Esophagus (tissue), 2 donors: ENCODE measurements around the gene CEMP1. TPM values are rescaled to one million over a fixed set of nuclear protein-coding genes. Genes with fewer than 3 reads are reported as not detected.
A peak's percentile ranks its signal among the peaks of the same experiment; 100 is the strongest.

Experiments used
- H3K27ac ChIP-seq, 2 donors: one replicate each; pipeline ENCODE4 v1.5.1; 2013; ENCODE audit warnings: low read depth in 2 of 2, mild to moderate bottlenecking in 2 of 2, inconsistent platforms in 1 of 2, low read length in 1 of 2, moderate library complexity in 1 of 2
- H3K27me3 ChIP-seq, 2 donors: one replicate each; pipeline ENCODE4 v1.6.1; 2013; ENCODE audit warnings: low read length in 2 of 2, control low read depth in 1 of 2, mild to moderate bottlenecking in 1 of 2; ENCODE audit not compliant: insufficient read depth in 2 of 2, control insufficient read depth in 1 of 2
- H3K36me3 ChIP-seq, 2 donors: one replicate each; pipeline ENCODE4 v1.6.1; 2013; ENCODE audit warnings: low read length in 1 of 2; ENCODE audit not compliant: control insufficient read depth in 2 of 2, insufficient read depth in 2 of 2
- H3K4me1 ChIP-seq, 2 donors: one replicate each; pipeline ENCODE4 v1.6.1; 2013; ENCODE audit warnings: low read length in 1 of 2; ENCODE audit not compliant: control insufficient read depth in 2 of 2, insufficient read depth in 2 of 2
- H3K4me3 ChIP-seq, 2 donors: one replicate each; pipeline ENCODE4 v1.5.1; 2013; ENCODE audit warnings: low read length in 2 of 2, mild to moderate bottlenecking in 2 of 2, low read depth in 1 of 2, moderate library complexity in 1 of 2
- H3K9me3 ChIP-seq, 2 donors: one replicate each; pipeline ENCODE4 v1.6.1; 2013; ENCODE audit warnings: mild to moderate bottlenecking in 2 of 2, low read depth in 1 of 2, low read length in 1 of 2, moderate library complexity in 1 of 2; ENCODE audit not compliant: control insufficient read depth in 2 of 2, insufficient read depth in 1 of 2
- WGBS, 2 donors: extraction: QIAGEN DNeasy Blood & Tissue Kit; methylation state at CpG; one replicate each; pipeline ENCODE4 v1.1.7; 2013; 5-methylcytosine and 5-hydroxymethylcytosine counted together
- polyA plus RNA-seq, 2 donors: library from polyadenylated mRNA; stranded (reverse); fragments of 200-250 nt; gene quantifications; one replicate each; pipeline ENCODE4 v1.2.3, GENCODE V29; 2013
- donor health status: healthy with polysubstance abuse.
- donor health status: Bipolar disorder and iron deficiency.

Gene CEMP1
- polyA plus RNA-seq, 2 donors: 0.18 to 0.55 TPM

DNA sequence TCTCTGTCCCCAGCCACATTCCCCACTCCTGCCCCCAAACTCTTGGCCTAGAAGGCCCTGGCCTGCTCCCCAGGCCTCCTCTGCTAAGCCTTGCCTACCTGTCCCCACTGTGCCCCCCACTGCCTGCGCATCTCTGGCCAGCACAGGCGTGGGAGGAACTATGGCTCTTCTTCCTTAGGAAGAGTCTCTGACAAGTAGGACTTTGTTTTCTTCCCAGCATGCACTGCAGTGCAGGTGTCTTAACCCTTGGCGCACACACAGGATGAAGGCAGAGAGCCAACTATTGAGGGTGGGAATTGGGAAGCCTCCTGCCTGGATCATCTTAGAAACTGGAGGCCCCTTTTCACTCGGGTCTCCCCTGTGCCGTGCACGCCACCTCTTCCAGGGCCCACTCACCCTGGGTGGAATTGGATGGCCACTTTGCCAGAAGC is 7.4 kb downstream of the CEMP1 start:
- H3K4me3 ChIP-seq: no peak overlapping the region
- 73 to 85% methylated on average over 6 of the region's 6 CpGs for WGBS, 2 donors

GRCh38 chr16:2520784-2521531 is 10.2 kb downstream of the CEMP1 start:
- Histone ChIP-seq H3K36me3 (peaks cover 7 to 23% of the 10 kb centered on the region in 2 donors), H3K27ac (peak overlapping the region; percentile 80 to 88), H3K4me3 (peak overlapping the region; percentile 46 to 60), H3K27me3 (no peaks in the 10 kb centered on the region), H3K4me1 (peaks cover 14 to 39% of the 10 kb centered on the region in 2 donors), H3K9me3 (no peaks in the 10 kb centered on the region)
- 18 to 20% methylated on average over 41 of the region's 41 CpGs for WGBS, 2 donors

More for the DNA sequence above, 7.4 kb downstream of the CEMP1 start:
- H3K36me3 ChIP-seq: peaks cover 8 to 38% of the 10 kb centered on the region in 2 donors
- peaks cover 7 to 13% of the 10 kb centered on the region in 2 donors for H3K4me1 ChIP-seq
- H3K27me3 ChIP-seq: no peaks in the 10 kb centered on the region
- no peak overlapping the region for H3K27ac ChIP-seq
- H3K9me3 ChIP-seq: no peaks in the 10 kb centered on the region

GRCh38 chr16:2520097-2520783 is 11.0 kb downstream of the CEMP1 start, which contains the start of gene AMDHD2:
AMDHD2 (plus strand) TSS chr16:2520371; CDS start chr16:2520459, 88 bp downstream.
- no peaks in the 10 kb centered on the region for H3K27me3 ChIP-seq
- 1% methylated on average over 43 to 83 of the region's 83 CpGs for WGBS, 2 donors
- peaks cover 18 to 46% of the 10 kb centered on the region in 2 donors for H3K4me1 ChIP-seq
- peak within 1 kb of the TSS; percentile 85 to 88 for H3K27ac ChIP-seq
- H3K4me3 ChIP-seq: peak within 1 kb of the TSS; percentile 46 to 60
- peaks cover 7 to 23% of the 10 kb centered on the region in 2 donors for H3K36me3 ChIP-seq
- no peaks in the 10 kb centered on the region for H3K9me3 ChIP-seq

- Histone ChIP-seq H3K4me1 (peaks cover 19 to 47% of the 10 kb centered on the region in 2 donors), H3K4me3 (peak overlapping the region in 1 of 2 donors; percentile 46), H3K27ac (peak overlapping the region; percentile 60 to 85), H3K36me3 (peaks cover 7 to 23% of the 10 kb centered on the region in 2 donors), H3K9me3 (no peaks in the 10 kb centered on the region), H3K27me3 (no peaks in the 10 kb centered on the region)
- 35 to 47% methylated on average over 22 of the region's 22 CpGs for WGBS, 2 donors
These were observed 11.5 kb downstream of the CEMP1 start for GRCh38 chr16:2519711-2520080.

- Histone ChIP-seq H3K4me1 (peaks cover 19 to 47% of the 10 kb centered on the region in 2 donors), H3K27me3 (no peaks in the 10 kb centered on the region), H3K36me3 (peaks cover 5 to 20% of the 10 kb centered on the region in 2 donors), H3K9me3 (no peaks in the 10 kb centered on the region), H3K4me3 (no peak overlapping the region), H3K27ac (peak overlapping the region; percentile 60 to 85)
- WGBS, 2 donors: 82 to 83% methylated on average over 39 of the region's 39 CpGs
These were observed 12.1 kb downstream of the CEMP1 start for GRCh38 chr16:2518823-2519710.

DNA sequence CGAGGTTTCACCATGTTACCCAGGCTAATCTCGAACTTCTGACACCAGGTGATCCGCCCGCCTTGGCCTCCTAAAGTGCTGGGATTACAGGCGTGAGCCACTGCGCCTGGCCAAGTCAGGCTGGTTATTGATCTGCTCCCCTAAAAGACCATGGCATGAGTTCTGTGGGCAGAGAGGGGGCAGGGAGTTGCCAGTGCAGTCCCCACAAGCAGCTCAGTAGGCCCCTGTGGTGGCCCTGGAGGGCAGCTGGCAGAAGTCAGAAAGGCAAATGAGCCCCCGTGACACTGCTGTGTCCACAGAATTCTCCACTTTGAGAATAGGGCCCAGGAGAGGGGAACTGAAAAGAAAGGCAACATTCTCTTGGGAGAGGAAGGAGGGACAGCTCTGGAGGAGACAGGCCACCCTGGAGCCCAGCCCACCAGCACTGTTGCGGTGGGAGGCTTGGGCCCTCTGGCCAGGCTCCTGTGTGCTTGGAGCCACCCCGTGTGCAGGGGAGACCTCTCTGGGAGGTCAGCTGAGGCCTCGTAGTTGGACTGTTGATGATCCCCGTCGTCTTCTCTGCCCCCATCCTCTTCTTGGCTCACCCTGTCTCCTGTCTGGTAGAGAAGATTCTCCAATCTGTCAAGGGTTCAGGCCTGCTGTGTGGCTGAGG is 13.1 kb downstream of the CEMP1 start:
- Histone ChIP-seq H3K4me3 (no peak overlapping the region), H3K27ac (peak overlapping the region; percentile 32 to 76), H3K9me3 (no peaks in the 10 kb centered on the region), H3K27me3 (no peaks in the 10 kb centered on the region), H3K36me3 (peaks cover 0 to 11% of the 10 kb centered on the region in 2 donors), H3K4me1 (peaks cover 16 to 49% of the 10 kb centered on the region in 2 donors)
- 69 to 71% methylated on average over 12 of the region's 12 CpGs for WGBS, 2 donors

DNA sequence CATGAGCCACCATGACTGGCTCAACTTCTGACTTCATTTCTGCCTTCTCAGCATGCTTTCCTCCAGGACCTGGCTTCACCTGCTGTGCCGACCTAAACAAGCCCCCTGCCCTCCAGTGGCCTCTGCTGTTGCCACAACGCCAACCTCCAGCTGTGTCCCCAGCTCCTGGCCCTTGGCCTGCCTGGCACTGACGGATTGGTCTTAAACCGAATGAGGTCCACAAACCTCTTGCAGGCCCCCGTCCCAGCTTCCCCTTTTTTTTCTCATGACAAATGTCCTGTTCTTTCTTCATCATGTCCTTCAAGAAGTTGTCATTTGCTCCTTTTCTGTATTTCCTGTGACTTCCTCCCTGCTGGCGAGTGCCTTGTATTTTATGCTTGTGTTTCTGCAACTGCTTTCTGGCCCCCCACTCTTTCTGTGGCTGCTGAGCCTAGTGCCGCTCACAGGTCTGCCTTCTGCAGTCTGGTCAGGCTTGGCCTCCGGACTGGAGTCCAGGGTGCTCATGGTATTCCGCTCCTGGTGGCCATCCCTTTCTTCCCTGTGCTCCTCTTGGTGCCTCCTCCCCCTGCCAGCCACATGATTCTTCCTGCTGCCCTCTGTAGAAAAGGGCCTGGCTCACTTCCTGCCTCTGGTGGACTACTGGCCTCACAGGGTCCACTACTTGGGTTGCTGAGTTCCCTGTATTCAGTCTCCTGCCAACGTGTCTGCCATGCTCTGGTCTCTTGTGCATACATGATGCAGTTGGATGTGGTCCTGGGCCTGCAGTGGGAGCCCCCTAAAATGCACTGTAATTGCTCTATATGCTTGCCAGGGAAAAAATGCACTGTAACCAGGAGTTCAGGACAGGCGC is 14.6 kb downstream of the CEMP1 start:
- Histone ChIP-seq H3K4me1 (peaks cover 16 to 51% of the 10 kb centered on the region in 2 donors), H3K27me3 (no peaks in the 10 kb centered on the region), H3K27ac (peak overlapping the region; percentile 98 to 99), H3K36me3 (peaks cover 0 to 11% of the 10 kb centered on the region in 2 donors), H3K4me3 (peak overlapping the region; percentile 15 to 92), H3K9me3 (no peaks in the 10 kb centered on the region)
- 56 to 57% methylated on average over 11 of the region's 11 CpGs for WGBS, 2 donors

- Histone ChIP-seq H3K4me3 (peak overlapping the region; percentile 90 to 92), H3K27ac (peak overlapping the region; percentile 98 to 99), H3K4me1 (peaks cover 12 to 51% of the 10 kb centered on the region in 2 donors), H3K36me3 (peaks cover 0 to 11% of the 10 kb centered on the region in 2 donors), H3K27me3 (no peaks in the 10 kb centered on the region), H3K9me3 (no peaks in the 10 kb centered on the region)
- WGBS, 2 donors: 21 to 25% methylated on average over 14 of the region's 14 CpGs
These were observed 15.9 kb downstream of the CEMP1 start for GRCh38 chr16:2515180-2515851.
